Measurements from ENCODE around the gene UBA6.
"Not testable (repeated sequence)": the region's sequence is repeated elsewhere in the genome, so short reads cannot be mapped to it uniquely, and the experiment has no call there.

UBA6 gene

DNA sequence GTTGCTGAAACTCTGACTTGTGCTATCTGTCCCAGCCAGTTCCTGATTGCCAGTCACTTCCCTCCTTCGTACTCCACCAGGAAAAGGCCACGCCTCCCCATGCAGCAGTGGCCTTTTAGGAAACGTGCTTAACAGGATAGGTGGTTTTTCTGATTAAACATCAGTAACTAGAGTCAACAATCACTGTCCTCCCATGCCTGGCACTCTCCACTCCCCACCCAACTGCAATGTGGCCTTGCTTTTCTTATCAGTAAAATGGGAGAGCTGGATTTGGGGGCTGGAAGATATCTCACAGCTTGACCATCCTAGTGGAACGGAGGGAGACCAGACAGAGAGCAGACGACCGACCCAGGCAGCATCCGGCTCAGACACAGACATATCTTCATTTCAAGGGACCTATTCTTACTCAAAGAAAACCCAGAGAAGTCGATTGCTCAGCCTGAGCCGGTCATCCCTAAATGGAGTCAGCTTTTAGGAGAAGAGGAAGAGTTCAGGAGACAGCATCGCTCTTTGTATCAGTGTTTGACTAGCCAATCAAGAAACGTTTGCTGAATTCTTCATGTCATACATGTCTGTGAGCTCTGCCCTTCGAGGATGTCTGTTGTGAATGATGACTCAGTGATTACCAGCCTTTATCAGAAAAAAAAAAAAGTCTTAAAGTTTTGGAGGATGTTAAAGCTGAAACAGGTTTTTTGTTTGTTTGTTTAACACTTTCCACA, 12.7 kb upstream of the UBA6 start:
- DNase-seq, result no peak

DNA sequence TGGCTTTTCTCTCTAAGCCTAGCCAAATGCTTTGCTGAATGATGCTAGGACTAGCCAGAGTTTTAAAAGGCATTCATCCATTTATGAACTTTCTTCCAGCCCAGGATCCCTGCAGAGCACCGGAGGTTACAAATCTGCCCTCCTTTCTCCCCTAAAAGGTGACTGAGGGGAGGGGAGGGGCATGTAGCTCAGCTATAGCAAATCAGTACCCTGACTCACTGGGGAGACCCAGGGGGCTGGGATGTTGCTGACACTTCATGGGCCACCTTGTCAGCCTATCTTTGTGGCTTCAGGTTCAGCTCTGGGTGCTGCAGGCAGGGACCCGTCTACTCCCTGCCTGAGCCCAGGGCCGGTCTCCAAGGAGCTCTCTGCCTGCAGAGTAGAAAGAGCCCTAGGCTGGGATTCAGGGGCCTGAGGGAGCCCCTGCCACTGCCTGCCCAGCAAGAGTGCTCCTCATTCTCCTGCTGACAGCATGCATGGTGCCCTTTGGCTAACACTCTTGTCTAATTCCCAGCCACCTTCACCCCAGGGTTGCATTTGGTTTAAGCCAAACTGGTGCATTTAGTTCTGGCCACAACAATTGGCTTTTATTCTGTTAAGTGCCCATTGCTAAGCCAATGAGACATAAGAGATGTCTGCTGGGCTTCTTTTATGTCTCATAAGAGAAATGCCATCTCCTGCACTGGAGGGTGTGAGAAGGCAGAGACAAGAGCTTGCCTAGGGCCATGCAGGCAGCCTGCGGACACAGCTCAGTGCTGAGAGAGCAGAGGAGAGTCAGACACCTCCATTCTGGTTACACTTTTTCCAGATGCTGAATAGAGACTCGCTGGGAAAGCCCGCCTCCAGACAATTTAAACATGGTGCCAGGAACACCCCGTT, 11.9 kb upstream of the UBA6 start:
- DNase-seq, result no peak

DNA sequence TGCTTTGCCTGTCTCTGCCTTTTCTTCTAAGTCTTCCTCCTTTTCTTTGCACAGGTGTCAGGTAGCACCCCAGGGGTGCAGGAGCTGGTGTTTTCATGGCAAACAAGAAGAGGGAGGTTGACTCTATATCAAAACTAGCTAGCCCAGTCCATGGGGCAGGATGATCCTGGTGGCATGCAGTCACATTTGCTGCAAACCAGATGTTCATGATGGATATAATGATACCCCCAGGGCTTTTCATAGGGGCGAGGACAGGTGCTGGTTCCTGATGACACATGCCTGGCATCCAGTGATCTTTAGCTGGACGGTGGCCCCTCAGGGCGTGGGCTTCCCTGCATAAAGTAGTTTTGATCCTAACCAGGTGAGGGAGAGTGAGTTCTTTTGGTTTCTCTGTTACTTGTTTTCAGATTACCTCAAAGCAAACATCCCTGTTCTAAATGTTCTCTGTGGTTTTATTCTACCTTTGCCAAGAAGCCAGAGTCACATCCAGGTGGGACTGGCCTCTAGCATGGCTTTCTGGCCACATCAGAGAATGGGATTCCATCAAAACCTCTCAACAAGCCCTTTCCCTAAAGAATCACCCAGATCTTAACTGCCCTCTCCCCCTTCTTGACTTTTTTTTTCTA, 11.2 kb upstream of the UBA6 start:
- DNase-seq, result no peak

DNA sequence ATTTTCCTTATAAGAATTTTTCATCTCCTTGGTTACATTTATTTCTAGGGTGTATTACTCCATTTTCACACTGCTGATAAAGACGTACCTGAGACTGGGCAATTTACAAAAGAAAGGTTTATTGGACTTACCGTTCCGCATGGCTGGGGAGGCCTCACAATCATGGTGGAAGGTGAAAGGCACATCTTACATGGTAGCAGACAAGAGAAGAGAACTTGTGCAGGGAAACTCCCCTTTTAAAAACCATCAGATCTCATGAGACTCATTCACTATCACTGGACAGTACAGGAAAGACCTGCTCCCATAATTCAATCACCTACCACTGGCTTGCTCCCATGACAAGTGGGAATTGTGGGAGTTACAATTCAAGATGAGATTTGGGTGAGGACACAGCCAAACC, 5.7 kb upstream of the UBA6 start:
- not testable (repeated sequence) for DNase-seq

DNA sequence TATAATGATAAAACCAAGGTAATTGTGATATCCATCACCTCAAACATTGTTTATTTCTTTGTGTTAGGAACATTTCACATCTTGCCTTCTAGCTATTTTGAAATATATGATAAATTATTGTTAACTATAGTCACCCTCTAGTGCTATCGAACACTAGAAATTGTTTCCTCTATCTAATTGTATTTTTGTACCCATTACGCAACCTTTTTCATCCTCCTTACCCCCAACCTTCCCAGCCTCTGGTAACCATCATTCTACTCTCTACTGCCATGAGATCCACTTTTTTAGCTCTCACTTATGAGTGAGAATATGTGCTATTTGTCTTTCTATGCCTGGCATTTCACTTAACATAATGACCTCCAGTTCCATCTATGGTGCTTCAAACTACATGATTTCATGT, 3.9 kb upstream of the UBA6 start:
- no peak for DNase-seq

DNA sequence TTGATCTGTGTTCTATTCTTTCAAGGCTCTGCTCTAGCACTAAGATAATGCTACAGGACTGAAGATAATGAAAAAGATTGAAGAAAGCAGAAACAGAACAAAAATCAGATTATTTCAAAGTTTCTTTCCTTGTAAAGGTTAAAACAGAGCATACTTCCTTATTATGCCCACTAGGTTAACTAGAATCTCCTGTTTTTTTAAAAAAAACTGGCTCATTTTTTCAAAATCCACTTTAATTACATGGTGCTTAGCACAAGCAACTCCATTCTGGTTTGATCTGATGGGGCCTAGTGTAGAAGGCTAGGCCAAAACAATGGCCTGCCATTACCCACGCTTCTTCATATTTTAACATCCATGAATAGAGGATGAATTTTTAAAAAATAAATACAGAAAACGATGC, 1.2 kb upstream of the UBA6 start:
- no peak for DNase-seq

DNA sequence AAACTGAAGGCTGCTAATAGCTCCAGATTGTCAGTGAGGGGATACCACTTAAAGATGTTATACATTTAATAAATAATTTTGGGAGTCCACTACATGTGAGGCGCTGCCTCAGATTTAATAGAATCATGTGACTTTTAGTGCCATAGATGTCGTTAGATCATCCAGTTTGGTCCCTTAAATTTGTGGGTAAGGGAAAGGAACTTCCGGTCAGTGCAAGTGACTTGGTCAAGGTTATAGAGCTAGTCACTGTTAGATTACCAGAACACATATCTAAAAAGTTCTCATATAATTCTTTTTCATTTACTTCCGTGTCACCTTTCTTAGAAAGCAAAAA, 529 bp upstream of the UBA6 start:
- no peak for DNase-seq

DNA sequence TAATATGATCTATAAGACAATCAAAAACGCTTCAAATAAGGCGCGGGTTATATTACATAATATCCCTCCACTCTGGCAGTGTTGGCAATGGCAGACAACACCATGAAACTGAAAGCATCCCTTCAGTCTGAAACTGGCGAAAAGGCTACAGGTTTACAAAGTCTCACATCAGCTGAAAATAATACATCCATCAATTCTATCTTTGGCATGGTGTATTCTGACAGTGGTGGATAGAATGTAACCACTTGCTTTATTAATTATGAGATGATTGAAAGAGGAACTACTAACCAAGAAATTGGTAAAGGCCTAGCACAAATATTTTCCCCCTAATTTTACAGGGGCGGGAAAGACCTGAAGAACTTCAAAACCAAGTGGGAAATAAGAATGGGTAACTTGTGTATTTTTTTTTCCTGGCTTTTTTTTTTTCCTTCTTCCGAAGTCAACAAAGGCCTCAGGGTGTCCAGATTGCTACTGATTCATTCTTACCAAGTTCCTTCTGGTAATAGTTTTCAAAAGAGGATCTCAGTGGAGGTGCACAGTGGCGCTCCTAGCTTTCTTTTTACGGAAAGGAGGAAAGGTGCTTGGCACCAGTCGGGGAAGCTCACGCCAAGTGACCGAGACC, 728 bp downstream of the UBA6 start:
- peak; percentile 47 for DNase-seq

DNA sequence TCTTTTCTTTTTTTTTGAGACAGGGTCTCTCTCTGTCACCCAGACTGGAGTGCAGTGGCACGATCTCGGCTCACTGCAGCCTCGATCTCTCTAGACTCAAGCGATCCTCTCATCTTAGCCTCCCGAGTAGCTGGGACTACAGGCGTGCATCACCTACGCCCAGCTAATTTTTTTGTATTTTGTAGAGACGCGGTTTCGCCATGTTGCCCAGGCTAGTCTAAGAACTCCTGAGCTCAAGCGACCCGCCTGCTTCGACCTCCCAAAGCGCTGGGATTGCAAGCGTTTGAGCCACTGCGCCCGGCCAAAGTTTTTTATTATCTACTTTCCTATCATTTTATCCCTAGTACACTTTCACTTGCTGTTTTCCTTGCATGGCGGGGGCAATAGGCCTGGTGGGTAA, 1.4 kb downstream of the UBA6 start:
- DNase-seq, result no peak

DNA sequence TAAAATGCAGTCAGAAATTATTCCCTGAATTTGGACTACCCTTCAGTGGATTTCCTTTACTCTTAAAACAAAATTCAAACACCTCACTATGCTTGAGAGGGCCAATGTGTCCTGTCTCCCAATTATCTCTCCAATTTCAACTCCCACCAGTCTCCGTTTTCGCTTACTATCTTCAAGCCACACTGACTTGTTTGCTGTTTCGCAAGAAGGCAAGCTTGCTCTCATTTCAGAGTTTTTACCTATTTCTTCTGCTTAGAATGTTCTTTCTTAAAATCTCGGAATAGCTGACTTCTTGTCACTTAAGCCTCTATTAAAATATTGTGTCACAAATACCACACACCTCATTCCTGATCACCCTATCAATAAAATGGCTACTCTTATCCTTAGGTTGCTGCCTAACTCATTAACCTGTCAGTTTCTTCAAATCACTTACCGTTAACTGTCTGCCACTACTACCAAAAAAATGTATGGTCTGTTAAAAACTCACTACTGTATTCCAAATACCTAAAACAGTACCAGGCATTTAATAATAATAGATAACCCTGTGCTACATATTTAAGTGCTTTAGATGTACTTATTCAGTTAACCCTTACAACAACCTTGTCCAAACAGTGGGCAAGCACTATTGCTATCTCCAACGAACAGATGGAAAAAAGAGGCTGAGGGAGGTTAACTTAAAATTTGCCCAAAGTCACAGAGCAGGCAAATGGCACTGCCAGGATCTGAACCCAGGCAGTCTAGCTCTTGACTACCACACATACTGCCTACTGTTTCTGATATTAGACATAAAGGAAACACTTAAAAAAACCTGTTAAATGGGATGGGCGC, 2.9 kb downstream of the UBA6 start:
- no peak for DNase-seq

DNA sequence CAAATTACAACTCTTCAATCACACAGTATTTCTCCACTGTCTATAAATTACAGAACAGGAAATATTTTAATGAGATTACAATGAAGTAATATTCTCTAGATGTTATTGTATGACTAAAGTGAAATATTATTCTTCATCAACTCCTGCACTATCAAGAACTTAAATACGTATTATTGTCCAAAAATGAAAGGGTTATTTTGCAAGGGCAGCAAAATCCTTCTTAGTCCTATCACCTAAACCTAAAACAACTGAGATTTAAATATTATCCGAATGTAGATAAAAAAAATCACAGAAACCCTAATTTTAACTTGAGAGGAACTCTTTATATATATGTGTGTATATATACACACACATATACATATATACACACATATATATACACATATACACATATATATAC, 4.9 kb downstream of the UBA6 start:
- DNase-seq, result no peak

DNA sequence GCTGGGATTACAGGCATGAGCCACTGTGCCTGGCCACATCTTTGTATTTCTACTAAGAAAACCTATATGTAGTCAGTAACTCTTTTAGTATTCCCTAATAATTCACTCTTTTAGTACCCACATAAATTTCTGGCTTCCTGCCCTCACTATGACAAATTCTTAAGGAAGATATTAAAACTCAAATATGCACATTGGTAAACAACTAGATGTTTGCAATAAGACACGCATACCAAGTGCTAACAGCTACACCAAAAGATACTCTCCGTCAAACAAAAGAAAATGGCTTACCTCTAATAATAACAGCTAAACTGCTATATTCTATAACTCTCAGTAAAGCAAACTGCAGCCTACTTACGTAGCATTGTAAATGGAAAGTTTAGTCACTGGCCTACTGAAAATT, 6.3 kb downstream of the UBA6 start:
- DNase-seq, result no peak

DNA sequence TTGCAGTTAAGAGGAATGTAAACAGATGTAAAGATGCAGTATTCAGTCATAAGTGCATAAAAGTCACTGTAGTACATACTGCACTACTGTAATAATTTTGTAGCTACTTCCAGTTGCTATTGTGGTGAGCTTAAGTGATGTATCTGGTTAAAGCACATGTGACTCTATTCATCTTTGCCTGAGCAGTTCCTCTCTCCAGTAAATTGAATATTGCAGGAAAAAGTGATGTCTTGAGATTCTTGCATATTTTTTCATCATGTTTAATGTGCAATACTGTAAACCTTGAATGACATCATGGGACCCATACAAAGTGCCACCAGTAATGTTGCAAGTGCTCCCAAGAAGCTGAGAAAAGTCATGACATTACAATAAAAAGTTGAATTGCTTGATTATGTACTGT, 9.6 kb downstream of the UBA6 start:
- no peak for DNase-seq

DNA sequence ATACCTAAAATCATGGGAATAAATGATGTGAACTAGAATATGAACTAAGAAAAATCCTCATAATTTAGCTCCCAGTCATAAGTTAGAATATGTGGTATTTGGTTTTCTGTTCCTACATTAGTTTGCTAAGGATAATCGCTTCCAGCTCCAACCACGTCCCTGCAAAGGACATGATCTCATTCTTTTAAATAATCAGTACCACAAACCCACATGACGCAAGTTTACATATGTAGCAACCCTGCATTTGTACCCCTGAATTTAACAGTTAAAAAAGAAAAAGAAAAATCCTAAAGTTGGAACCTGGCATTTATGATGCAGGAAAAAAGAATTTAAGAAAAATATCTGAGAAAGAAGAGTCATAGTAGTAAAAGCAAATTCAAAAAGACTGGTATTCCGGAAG, 13.3 kb downstream of the UBA6 start:
- no peak for DNase-seq

DNA sequence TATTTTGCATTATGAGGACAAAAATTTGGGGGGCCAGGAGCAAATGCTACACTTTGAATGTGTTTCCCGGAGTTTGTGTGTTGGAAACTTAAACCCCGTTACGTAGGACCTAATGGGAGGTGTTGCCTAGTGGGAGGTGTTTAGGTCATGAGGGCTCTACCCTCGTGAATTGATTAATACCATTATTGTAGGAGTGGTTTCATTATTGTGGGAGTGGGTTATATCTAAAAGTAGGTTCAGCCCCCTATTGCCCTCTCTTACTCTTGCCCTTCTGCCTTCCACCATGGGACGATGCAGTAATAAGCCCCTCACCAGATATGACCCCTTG, 15.5 kb downstream of the UBA6 start:
- DNase-seq, result no peak

DNA sequence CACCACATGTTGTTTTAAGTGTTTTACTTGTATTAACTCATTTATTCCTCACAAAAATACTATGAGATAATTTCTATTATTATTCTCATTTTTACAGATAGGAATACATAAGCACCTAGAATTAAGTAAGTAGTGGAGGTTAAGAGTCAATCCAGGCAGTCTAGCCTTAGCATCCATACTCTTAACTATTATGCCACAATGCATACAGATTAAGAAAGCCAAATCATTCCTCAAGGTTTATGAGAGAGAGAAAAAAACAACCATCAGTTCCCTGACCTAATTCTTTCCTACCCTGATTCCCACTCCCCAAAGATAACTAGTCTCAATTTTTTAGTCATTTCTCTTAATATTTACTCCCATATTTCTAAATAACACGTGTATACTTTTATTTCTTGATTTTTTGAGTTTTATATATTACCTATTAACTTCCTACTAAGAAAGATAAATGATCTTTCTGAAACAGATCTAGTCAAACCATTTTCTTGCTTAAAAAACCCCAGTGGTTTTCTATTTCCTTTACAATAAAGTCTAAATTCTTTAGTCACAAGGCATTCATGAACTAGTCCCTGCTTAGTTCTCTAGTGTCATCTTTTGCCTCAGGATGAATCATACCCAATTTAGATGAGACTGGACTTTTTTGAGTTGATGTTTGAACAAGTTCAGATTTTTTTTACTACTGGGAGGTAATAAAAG, 16.0 kb downstream of the UBA6 start:
- DNase-seq, result no peak

DNA sequence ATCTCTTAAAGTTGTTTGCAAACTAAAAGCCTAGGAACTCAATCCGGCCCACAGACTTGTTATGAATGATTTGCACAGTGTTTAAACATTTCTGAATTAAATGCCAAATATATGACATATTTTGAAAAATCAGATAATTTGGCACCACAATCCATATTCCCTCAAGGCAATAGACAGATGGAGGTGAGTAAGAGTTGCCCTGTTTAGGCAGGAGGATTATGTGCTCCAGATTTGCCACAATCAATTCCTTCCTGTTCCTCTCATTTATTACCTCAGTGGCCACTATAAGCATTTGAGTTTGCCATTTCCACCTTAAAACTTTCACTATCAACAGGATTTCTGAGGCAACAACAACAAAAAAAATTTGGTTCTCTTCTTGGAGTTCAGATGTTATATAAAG, 18.7 kb downstream of the UBA6 start:
- no peak for DNase-seq

DNA sequence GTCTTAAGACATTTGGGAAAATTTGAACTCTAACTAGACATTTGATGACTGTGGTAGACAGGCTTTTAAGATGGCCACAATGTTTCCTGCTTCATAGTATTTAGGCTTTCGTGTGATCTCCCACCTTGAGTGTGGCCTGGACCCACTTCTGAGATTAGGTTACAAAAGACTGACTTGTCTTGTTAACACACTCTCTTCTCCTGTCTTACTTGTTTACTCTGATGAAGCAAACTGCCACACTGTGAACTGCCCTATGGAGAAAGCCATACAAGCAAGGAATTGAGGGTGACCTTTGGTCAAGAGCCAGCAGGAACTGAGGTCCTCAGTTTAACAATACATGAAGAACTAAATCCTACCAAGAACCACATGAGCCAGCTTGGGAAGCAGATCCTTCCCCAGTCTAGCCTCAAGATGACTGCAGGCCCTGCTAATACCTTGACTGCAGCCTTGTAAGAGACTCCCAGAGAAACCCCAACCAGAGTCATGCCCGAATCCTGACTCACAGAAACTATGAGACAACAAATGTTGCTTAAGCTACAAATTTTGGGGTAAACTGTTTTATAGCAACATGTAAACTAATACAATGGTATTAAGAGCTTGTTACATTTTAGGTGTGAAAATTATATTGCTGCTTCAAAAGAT, 20.3 kb downstream of the UBA6 start:
- DNase-seq, result no peak

DNA sequence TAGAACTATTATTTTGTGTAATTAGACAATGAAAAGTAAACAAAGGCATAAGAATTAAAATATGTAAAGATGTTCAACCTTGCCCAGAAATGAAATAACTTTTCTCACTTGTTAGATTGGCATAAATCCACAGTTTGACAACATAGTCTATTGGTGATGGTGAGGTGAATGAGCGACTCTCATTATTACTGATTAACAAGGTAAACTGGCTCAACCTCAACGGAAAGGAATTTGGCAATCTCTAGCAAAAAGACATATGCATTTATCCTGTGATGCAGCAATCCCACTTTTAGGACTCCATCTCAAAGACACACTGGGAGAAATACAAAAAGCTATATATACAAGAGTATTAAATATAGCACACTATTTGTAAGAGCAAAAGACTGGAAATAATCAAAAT, 22.3 kb downstream of the UBA6 start:
- no peak for DNase-seq

DNA sequence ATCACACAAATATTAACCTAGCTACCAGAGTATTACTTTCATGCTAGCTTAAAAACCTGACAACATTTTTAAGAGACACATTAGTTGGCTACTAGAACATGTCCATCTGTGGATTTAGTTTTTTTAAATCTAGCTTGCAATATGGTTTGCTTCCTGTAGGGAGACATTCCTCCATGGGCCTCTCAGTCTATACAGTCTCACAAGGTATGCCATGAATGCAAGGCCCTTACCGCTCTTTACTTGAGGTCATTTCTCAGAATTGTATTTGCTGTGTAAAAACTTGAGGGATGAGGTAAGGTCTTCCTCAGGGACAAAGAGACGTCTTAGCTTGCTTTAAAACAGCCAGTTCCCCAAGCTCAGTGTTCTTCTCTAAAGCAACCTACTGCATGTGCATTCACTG, 26.9 kb downstream of the UBA6 start:
- DNase-seq, result no peak

DNA sequence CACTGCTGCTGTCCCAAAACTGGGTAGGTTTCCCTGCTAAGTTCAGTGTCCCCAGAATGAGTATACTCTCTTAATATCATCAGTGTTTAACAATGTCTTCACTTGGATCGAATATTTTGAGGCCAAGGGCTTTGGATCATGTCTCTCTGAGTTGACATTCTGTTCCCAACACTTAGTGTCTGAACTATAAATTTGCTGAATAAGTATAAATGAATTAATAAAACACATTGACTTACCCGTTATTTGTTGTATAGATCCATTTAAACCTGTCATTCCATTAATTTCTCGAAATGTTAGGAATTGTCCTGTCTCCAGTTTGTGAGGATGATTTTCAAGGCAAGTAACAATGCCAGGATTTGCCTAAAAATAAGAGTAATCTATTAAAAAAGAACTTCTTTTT, 32.6 kb downstream of the UBA6 start:
- DNase-seq, result no peak

DNA sequence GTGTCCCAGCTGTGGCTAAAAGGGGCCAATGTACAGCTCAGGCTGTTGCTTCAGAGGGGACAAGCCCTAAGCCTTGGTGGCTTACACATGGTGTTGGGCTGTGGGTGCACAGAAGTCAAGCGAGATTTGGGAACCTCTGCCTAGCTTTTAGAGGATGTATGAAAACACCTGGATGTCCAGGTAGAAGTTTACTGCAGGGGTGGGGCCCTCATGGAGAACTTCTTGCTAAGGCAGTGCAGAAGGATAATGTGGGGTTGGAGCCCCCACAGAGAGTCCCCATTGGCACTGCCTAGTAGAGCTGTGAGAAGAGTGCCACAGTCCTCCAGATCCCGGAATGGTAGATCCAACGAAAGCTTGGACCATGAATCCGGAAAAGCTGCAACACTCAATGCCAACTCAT, 40.5 kb downstream of the UBA6 start:
- no peak for DNase-seq

All from CD4-positive, alpha-beta T cell treated with Interleukin-17A for 1 hour (primary cell).